Tibial nerve (tissue), 4 donors: ENCODE measurements around the gene USHBP1. TPM values are rescaled to one million over a fixed set of nuclear protein-coding genes. Genes with fewer than 3 reads are reported as not detected.

Source experiments
- DNase-seq, 2 donors: peaks; one replicate each; pipeline ENCODE4 v3.0.0-alpha.2; 2019; ENCODE audit warnings: low spot score in 2 of 2
- H3K27ac ChIP-seq, 4 donors: fragments of 200-600 bp; sonication (generic) in 3 of 4; one replicate each; pipeline ENCODE4 v1.5.1; 2017 to 2019; ENCODE audit warnings: mild to moderate bottlenecking in 1 of 4
- H3K27me3 ChIP-seq, 2 donors: fragments of 200-600 bp; sonication (generic) in 1 of 2; one replicate each; pipeline versions ENCODE4 v1.5.1 to v1.6.0; 2017 to 2019
- H3K36me3 ChIP-seq, 3 donors: fragments of 200-600 bp; sonication (generic); one replicate each; pipeline ENCODE4 v1.5.1; 2018 to 2019
- H3K4me1 ChIP-seq, 4 donors: fragments of 200-600 bp; sonication (generic) in 3 of 4; one replicate each; pipeline ENCODE4 v1.5.1; 2017 to 2019
- H3K4me3 ChIP-seq, 4 donors: fragments of 200-600 bp; sonication (generic) in 3 of 4; one replicate each; pipeline ENCODE4 v1.5.1; 2017 to 2019; ENCODE audit warnings: mild to moderate bottlenecking in 1 of 4, moderate library complexity in 1 of 4
- H3K9me3 ChIP-seq, 4 donors: fragments of 200-600 bp; sonication (generic) in 3 of 4; one replicate each; pipeline ENCODE4 v1.5.1; 2017 to 2019
- EP300 ChIP-seq, 2 donors: sonication (generic); formaldehyde crosslinking; IDR thresholded peaks; one replicate each; pipeline ENCODE4 v1.6.1; 2017; ENCODE audit warnings: antibody characterized with exemption in 2 of 2, mild to moderate bottlenecking in 1 of 2
- POLR2A ChIP-seq, 2 donors: fragments of 450-650 bp; IDR thresholded peaks; one replicate each; pipeline ENCODE4 v1.6.1; 2017; ENCODE audit warnings: antibody characterized with exemption in 2 of 2, mild to moderate bottlenecking in 2 of 2, moderate library complexity in 2 of 2
- WGBS, 2 donors: methylation state at CpG; one replicate each; pipeline ENCODE4 v1.1.5; 2018; 5-methylcytosine and 5-hydroxymethylcytosine counted together
- total RNA-seq, 4 donors: library from RNA; depleted of rRNA; stranded (reverse); fragments of >200 nt; gene quantifications; one replicate each; pipeline ENCODE4 v1.1.0, GENCODE V29; 2016
- TF ChIP-seq, protein P1 (sequence below), 5 experiments: fragments of 200-600 bp in 3 of 5; fragments of 450-650 bp in 2 of 5; sonication (generic) in 3 of 5; IDR thresholded peaks; one replicate each; pipeline ENCODE4 v1.5.1; 2016 to 2019; ENCODE audit warnings: antibody characterized with exemption in 5 of 5, mild to moderate bottlenecking in 3 of 5, moderate library complexity in 2 of 5

The USHBP1 gene
- total RNA-seq, 4 donors from 2014 or later = 3.1 to 29.4 (median 17.5) TPM

DNA sequence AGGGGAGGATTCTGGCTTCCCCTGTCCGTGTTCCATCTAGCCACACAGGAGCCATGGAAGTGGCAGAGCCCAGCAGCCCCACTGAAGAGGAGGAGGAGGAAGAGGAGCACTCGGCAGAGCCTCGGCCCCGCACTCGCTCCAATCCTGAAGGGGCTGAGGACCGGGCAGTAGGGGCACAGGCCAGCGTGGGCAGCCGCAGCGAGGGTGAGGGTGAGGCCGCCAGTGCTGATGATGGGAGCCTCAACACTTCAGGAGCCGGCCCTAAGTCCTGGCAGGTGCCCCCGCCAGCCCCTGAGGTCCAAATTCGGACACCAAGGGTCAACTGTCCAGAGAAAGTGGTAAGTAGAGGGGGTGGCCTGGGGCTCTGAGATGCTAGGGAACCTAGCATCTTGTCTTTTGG lies 4.2 kb upstream of the USHBP1 start:
- Histone ChIP-seq H3K4me1 (peaks cover 0 to 19% (median 6%) of the 10 kb centered on the region in 4 donors), H3K4me3 (no peak overlapping the region), H3K9me3 (no peaks in the 10 kb centered on the region), H3K27me3 (no peaks in the 10 kb centered on the region), H3K27ac (no peak overlapping the region), H3K36me3 (peaks cover 0 to 52% (median under 1%) of the 10 kb centered on the region in 3 donors)
- 95 to 96% methylated on average over 8 to 13 of the region's 13 CpGs for WGBS, 2 donors
- DNase-seq = no peak
- no peak for TF ChIP-seq EP300 (IDR thresholded peaks at IDR 0.05)
- TF ChIP-seq POLR2A (IDR thresholded peaks at IDR 0.05) = no peak
- TF ChIP-seq, protein P1, sequence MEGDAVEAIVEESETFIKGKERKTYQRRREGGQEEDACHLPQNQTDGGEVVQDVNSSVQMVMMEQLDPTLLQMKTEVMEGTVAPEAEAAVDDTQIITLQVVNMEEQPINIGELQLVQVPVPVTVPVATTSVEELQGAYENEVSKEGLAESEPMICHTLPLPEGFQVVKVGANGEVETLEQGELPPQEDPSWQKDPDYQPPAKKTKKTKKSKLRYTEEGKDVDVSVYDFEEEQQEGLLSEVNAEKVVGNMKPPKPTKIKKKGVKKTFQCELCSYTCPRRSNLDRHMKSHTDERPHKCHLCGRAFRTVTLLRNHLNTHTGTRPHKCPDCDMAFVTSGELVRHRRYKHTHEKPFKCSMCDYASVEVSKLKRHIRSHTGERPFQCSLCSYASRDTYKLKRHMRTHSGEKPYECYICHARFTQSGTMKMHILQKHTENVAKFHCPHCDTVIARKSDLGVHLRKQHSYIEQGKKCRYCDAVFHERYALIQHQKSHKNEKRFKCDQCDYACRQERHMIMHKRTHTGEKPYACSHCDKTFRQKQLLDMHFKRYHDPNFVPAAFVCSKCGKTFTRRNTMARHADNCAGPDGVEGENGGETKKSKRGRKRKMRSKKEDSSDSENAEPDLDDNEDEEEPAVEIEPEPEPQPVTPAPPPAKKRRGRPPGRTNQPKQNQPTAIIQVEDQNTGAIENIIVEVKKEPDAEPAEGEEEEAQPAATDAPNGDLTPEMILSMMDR (IDR thresholded peaks at IDR 0.05) = no peak

DNA sequence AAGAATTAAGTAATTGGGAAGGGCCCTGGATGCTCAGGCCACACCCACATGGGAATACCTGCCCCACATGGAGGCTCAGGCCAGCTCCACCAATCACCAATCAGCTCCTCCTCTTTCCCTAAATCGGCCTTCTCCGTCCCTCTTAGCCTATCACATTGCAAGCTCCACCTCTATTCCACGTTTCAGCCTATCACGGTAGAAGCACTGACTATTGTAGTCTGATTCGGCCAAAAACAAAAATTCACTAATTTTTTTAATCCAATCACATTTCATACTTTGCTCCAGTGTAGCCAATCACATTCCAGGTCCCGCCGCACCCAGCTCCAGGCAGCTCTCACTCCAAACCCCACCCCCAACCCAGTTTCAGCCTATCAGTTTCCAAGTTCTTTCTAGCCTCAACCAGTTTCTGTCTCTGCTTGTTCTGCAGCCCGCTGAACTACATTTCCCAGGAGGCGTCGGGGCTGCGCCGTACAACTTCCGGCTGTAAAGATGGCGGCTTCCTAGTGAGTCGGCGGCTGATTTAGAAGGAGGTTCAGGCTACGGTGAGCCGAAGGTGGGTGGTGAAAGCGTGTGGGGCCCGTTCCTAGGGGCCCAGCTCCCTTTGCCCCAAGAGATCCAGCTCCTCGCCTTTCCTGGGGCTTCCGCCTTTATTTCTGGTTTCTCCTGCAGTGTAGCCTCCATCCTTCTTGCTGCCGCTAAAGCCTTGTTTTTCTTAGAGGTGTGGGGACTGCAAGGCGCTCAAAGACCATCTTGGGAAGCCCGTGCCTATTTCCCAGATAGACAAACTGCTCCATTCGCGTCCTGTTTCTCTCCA lies 2.6 kb upstream of the USHBP1 start, which contains the start of gene BABAM1:
BABAM1 (plus strand) TSS at position 469 of the 814 bp plus-strand sequence. CDS start 1,364 bp downstream, outside the sequence.
- peak; percentile 88 to 95 for TF ChIP-seq EP300 (IDR thresholded peaks at IDR 0.05)
- TF ChIP-seq, protein P1 (IDR thresholded peaks at IDR 0.05) = peak in 2 of 5 experiments; percentile 53 to 54
- TF ChIP-seq POLR2A (IDR thresholded peaks at IDR 0.05) = peak in 1 of 2 donors; percentile 46
- WGBS, 2 donors = 1% methylated on average over 27 of the region's 27 CpGs
- no peaks in the 10 kb centered on the region for H3K9me3 ChIP-seq
- DNase-seq = peak; percentile 90 to 96
- H3K4me1 ChIP-seq = peaks cover 0 to 19% (median 6%) of the 10 kb centered on the region in 4 donors
- peaks cover 0 to 37% (median 0%) of the 10 kb centered on the region in 3 donors for H3K36me3 ChIP-seq
- H3K4me3 ChIP-seq = peak within 1 kb of the TSS; percentile 58 to 92 (median 84)
- H3K27me3 ChIP-seq = no peaks in the 10 kb centered on the region
- H3K27ac ChIP-seq = peak within 1 kb of the TSS in 3 of 4 donors; percentile 82 to 86 (median 85)

DNA sequence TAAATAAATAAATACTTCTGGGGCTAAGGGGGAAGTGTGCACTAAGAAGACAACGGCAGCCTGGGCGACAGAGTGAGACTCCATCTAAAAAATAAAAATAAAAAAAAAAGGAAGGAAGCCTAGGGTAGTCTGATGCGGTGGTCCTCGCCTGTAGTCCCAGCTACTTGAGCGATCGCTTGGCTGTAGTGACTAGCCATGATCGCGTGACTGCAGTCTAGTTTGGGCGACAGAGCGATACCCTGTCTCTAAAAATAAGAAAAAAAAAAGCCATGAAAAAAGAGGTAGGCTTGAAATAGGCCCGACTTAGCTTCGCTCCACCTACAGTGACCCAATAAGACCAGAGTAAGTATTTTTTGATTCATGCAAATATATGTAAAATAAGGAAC lies 2.0 kb upstream of the USHBP1 start:
- WGBS, 2 donors = 70 to 73% methylated on average over 12 of the region's 12 CpGs
- Histone ChIP-seq H3K36me3 (peaks cover 0 to 31% (median 0%) of the 10 kb centered on the region in 3 donors), H3K4me1 (peaks cover 0 to 19% (median 6%) of the 10 kb centered on the region in 4 donors), H3K27me3 (no peaks in the 10 kb centered on the region), H3K27ac (peak overlapping the region in 3 of 4 donors; percentile 29 to 86 (median 44)), H3K9me3 (no peaks in the 10 kb centered on the region), H3K4me3 (no peak overlapping the region)
- TF ChIP-seq EP300 (IDR thresholded peaks at IDR 0.05) = no peak
- no peak for TF ChIP-seq POLR2A (IDR thresholded peaks at IDR 0.05)
- TF ChIP-seq, protein P1 (IDR thresholded peaks at IDR 0.05) = no peak
- DNase-seq = no peak

DNA sequence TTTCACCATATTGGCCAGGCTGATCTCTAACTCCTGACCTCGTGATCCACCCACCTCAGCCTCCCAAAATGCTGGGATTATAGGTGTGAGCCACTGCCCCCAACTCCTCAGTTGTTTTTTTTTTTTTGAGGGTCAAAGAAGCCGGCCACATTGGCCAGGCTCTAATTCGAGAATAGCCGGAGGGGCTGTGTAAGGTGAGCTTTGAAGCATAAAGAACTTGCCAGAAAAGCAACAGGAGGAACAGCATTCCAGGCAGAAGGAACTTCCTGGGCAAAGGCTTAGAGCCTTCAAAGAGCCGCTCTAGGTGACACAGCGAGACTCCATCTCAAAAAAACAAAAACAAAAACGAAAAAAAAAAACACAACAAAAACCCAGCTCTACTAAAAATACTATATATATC lies 1.5 kb upstream of the USHBP1 start:
- Histone ChIP-seq H3K27me3 (no peaks in the 10 kb centered on the region), H3K4me1 (peaks cover 0 to 20% (median 6%) of the 10 kb centered on the region in 4 donors), H3K36me3 (peaks cover 0 to 25% (median 0%) of the 10 kb centered on the region in 3 donors), H3K27ac (no peak overlapping the region), H3K9me3 (no peaks in the 10 kb centered on the region), H3K4me3 (no peak overlapping the region)
- TF ChIP-seq POLR2A (IDR thresholded peaks at IDR 0.05) (no peak), EP300 (IDR thresholded peaks at IDR 0.05) (no peak)
- TF ChIP-seq, protein P1 (IDR thresholded peaks at IDR 0.05) = no peak
- 92 to 95% methylated on average over 7 of the region's 7 CpGs for WGBS, 2 donors
- DNase-seq = no peak
